ENCODE results near the gene SLC44A5. TPM values are rescaled to one million over a fixed set of nuclear protein-coding genes. Genes with fewer than 3 reads are reported as not detected.
"Not testable (repeated sequence)": the region's sequence is repeated elsewhere in the genome, so short reads cannot be mapped to it uniquely, and the experiment has no call there.

SLC44A5 gene
- total RNA-seq, 1 experiment from 2014 or later, result 0.61 TPM

GRCh38 chr1:75469586-75470173 is 141.2 kb downstream of the SLC44A5 start:
- DNase-seq (ENCODE audit: low read depth), result no peak

GRCh38 chr1:75461808-75462325 is 149.0 kb downstream of the SLC44A5 start:
- DNase-seq (ENCODE audit: low read depth), result no peak

GRCh38 chr1:75449998-75450397 is 160.9 kb downstream of the SLC44A5 start:
- peak; percentile 16 for DNase-seq (ENCODE audit: low read depth)

- no peak for DNase-seq (ENCODE audit: low read depth)
Measured at GRCh38 chr1:75444220-75444619, 166.7 kb downstream of the SLC44A5 start.

GRCh38 chr1:75440274-75440673 is 170.6 kb downstream of the SLC44A5 start:
- no peak for DNase-seq (ENCODE audit: low read depth)

GRCh38 chr1:75438355-75438754 is 172.6 kb downstream of the SLC44A5 start:
- DNase-seq (ENCODE audit: low read depth), result peak; percentile 39

GRCh38 chr1:75431843-75432242 is 179.1 kb downstream of the SLC44A5 start:
- DNase-seq (ENCODE audit: low read depth), result no peak

- peak; percentile 6 for DNase-seq (ENCODE audit: low read depth)
Measured at GRCh38 chr1:75430526-75430925, 180.4 kb downstream of the SLC44A5 start.

- no peak for DNase-seq (ENCODE audit: low read depth)
Measured at GRCh38 chr1:75426688-75427087, 184.2 kb downstream of the SLC44A5 start.

GRCh38 chr1:75425001-75425650 is 185.8 kb downstream of the SLC44A5 start:
- DNase-seq (ENCODE audit: low read depth), result no peak

- DNase-seq (ENCODE audit: low read depth), result no peak
Measured at GRCh38 chr1:75423616-75424015, 187.3 kb downstream of the SLC44A5 start.

GRCh38 chr1:75423136-75423535 is 187.8 kb downstream of the SLC44A5 start:
- DNase-seq (ENCODE audit: low read depth), result no peak

- DNase-seq (ENCODE audit: low read depth), result no peak
Measured at GRCh38 chr1:75421371-75421770, 189.5 kb downstream of the SLC44A5 start.

- no peak for DNase-seq (ENCODE audit: low read depth)
Measured at GRCh38 chr1:75415187-75415586, 195.7 kb downstream of the SLC44A5 start.

- peak; percentile 72 for DNase-seq (ENCODE audit: low read depth)
Measured at GRCh38 chr1:75412616-75413015, 198.3 kb downstream of the SLC44A5 start.

- DNase-seq (ENCODE audit: low read depth), result not testable (repeated sequence)
Measured at GRCh38 chr1:75404681-75405080, 206.2 kb downstream of the SLC44A5 start.

GRCh38 chr1:75403147-75403646 is 207.7 kb downstream of the SLC44A5 start:
- not testable (repeated sequence) for DNase-seq (ENCODE audit: low read depth)

GRCh38 chr1:75400716-75401115 is 210.2 kb downstream of the SLC44A5 start:
- no peak for DNase-seq (ENCODE audit: low read depth)

- DNase-seq (ENCODE audit: low read depth), result no peak
Measured at GRCh38 chr1:75396745-75397144, 214.2 kb downstream of the SLC44A5 start.

GRCh38 chr1:75396260-75396659 is 214.7 kb downstream of the SLC44A5 start:
- no peak for DNase-seq (ENCODE audit: low read depth)

- DNase-seq (ENCODE audit: low read depth), result no peak
Measured at GRCh38 chr1:75394386-75395139, 216.4 kb downstream of the SLC44A5 start.

GRCh38 chr1:75392278-75392677 is 218.6 kb downstream of the SLC44A5 start:
- DNase-seq (ENCODE audit: low read depth), result no peak

Measured in HT1080 (cell line).